CD8-positive, alpha-beta memory T cell (primary cell): ENCODE data around the gene CARD11. TPM values are rescaled to one million over a fixed set of nuclear protein-coding genes. Genes with fewer than 3 reads are reported as not detected.
A peak's percentile ranks its signal among the peaks of the same experiment; 100 is the strongest.

Source experiments
- CTCF ChIA-PET: fragments of 350-600 bp; sonication (Branson Sonifier 250); formaldehyde crosslinking; loops from one replicate; lab custom pipeline; 2021; ENCODE audit warnings: antibody characterized with exemption; lab: Charles Lee
- POLR2A ChIA-PET: fragments of 350-600 bp; sonication (Branson Sonifier 250); formaldehyde crosslinking; loops from one replicate; lab custom pipeline; 2021; ENCODE audit warnings: antibody characterized with exemption; lab: Charles Lee
- DNase-seq, 5 donors: peaks; one replicate each; pipeline versions ENCODE4 v3.0.0 to v3.0.0-alpha.2; 2020 to 2022; ENCODE audit warnings: mixed read lengths in 1 of 5
- H3K27ac ChIP-seq: one replicate; pipeline ENCODE4 v1.7.0; 2013; ENCODE audit warnings: low read depth, mild to moderate bottlenecking, low read length, moderate library complexity
- H3K27me3 ChIP-seq: 2 replicates; pipeline ENCODE4 v1.7.0; 2013; ENCODE audit warnings: low read length, mild to moderate bottlenecking; ENCODE audit not compliant: insufficient read depth, poor library complexity, severe bottlenecking
- H3K36me3 ChIP-seq: 2 replicates; pipeline ENCODE4 v1.7.0; 2013; ENCODE audit warnings: mild to moderate bottlenecking, low read length, moderate library complexity; ENCODE audit not compliant: insufficient read depth
- H3K4me1 ChIP-seq: 2 replicates; pipeline ENCODE4 v1.7.0; 2013; ENCODE audit warnings: mild to moderate bottlenecking, low read length, moderate library complexity; ENCODE audit not compliant: insufficient read depth
- H3K4me3 ChIP-seq: 2 replicates; pipeline ENCODE4 v1.7.0; 2013; ENCODE audit warnings: mild to moderate bottlenecking, low read length
- H3K9me3 ChIP-seq: 2 replicates; pipeline ENCODE4 v1.7.0; 2013; ENCODE audit warnings: mild to moderate bottlenecking, low read length
- H3K27ac Mint-ChIP-seq, 8 donors: one replicate each; pipeline ENCODE4 v1.8.0; 2020 to 2021; ENCODE audit warnings: mixed read lengths in 8 of 8, mild to moderate bottlenecking in 6 of 8, inconsistent platforms in 3 of 8, moderate library complexity in 3 of 8
- H3K27me3 Mint-ChIP-seq, 2 donors: one replicate each; pipeline ENCODE4 v1.8.0; 2020 to 2021; ENCODE audit warnings: mixed read lengths in 2 of 2, mild to moderate bottlenecking in 1 of 2, moderate library complexity in 1 of 2
- H3K36me3 Mint-ChIP-seq, 3 donors: one replicate each; pipeline ENCODE4 v1.8.0; 2020 to 2021; ENCODE audit warnings: mixed read lengths in 3 of 3, inconsistent platforms in 1 of 3, mild to moderate bottlenecking in 1 of 3
- H3K4me1 Mint-ChIP-seq, 3 donors: one replicate each; pipeline ENCODE4 v1.8.0; 2020 to 2021; ENCODE audit warnings: mixed read lengths in 3 of 3, inconsistent platforms in 1 of 3, mild to moderate bottlenecking in 1 of 3
- H3K4me3 Mint-ChIP-seq, 7 donors: one replicate each; pipeline ENCODE4 v1.8.0; 2020 to 2021; ENCODE audit warnings: mixed read lengths in 7 of 7, mild to moderate bottlenecking in 6 of 7, moderate library complexity in 4 of 7, inconsistent platforms in 2 of 7
- H3K9me3 Mint-ChIP-seq, 5 donors: one replicate each; pipeline ENCODE4 v1.8.0; 2020 to 2022; ENCODE audit warnings: mixed read lengths in 5 of 5, mild to moderate bottlenecking in 3 of 5, moderate library complexity in 2 of 5, inconsistent platforms in 1 of 5
- polyA plus RNA-seq: library from polyadenylated mRNA; unstranded; fragments of 300-500 nt; fragmentation: Illumina TruSeq; gene quantifications from one replicate; pipeline ENCODE4 v1.2.3, GENCODE V29; 2021
- total RNA-seq, 2 experiments: library from RNA; stranded (reverse); gene quantifications; one replicate each; pipeline ENCODE4 v1.2.3, GENCODE V29; 2021

CARD11 gene
- total and polyA plus RNA-seq, 3 experiments from 2014 or later: 40.9 to 72.1 (median 68.4) TPM

- no peaks in the 10 kb centered on the region for H3K9me3 Mint-ChIP-seq
- no peak for DNase-seq
- peaks cover 20 to 33% (median 23%) of the 10 kb centered on the region in 3 donors for H3K4me1 Mint-ChIP-seq
- peak overlapping the region in 2 of 7 donors; percentile 34 to 50 for H3K4me3 Mint-ChIP-seq
- ChIA-PET POLR2A (no interaction called here), CTCF (interaction anchor here (1.1 to 1.5 kb wide), 2 partner anchors 9 to 16 kb away, joined by 3 read pairs; no protein-coding TSS in a partner anchor)
- H3K27me3 Mint-ChIP-seq: no peaks in the 10 kb centered on the region
- Histone ChIP-seq H3K36me3 (peaks cover 12% of the 10 kb centered on the region), H3K27me3 (no peaks in the 10 kb centered on the region), H3K4me3 (no peak overlapping the region), H3K27ac (no peak overlapping the region), H3K4me1 (peaks cover 18% of the 10 kb centered on the region), H3K9me3 (no peaks in the 10 kb centered on the region)
- peaks cover 22 to 45% (median 23%) of the 10 kb centered on the region in 3 donors for H3K36me3 Mint-ChIP-seq
- H3K27ac Mint-ChIP-seq: peak overlapping the region; percentile 26 to 93 (median 89)
Measured at GRCh38 chr7:2903682-2904162, 139.9 kb downstream of the CARD11 start.

GRCh38 chr7:2897023-2897422 is 146.6 kb downstream of the CARD11 start:
- H3K27me3 ChIP-seq: no peaks in the 10 kb centered on the region
- H3K27me3 Mint-ChIP-seq: no peaks in the 10 kb centered on the region
- peaks cover 22% of the 10 kb centered on the region for H3K4me1 ChIP-seq
- CTCF ChIA-PET: no interaction called here
- H3K4me1 Mint-ChIP-seq: peaks cover 22 to 42% (median 29%) of the 10 kb centered on the region in 3 donors
- peak overlapping the region in 1 of 8 donors; percentile 29 for H3K27ac Mint-ChIP-seq
- H3K36me3 Mint-ChIP-seq: peaks cover 0 to 3% (median 0%) of the 10 kb centered on the region in 3 donors
- no peaks in the 10 kb centered on the region for H3K36me3 ChIP-seq
- DNase-seq: no peak
- no peaks in the 10 kb centered on the region for H3K9me3 ChIP-seq
- POLR2A ChIA-PET: no interaction called here
- no peaks in the 10 kb centered on the region for H3K9me3 Mint-ChIP-seq
- no peak overlapping the region for H3K27ac ChIP-seq
- peak overlapping the region in 1 of 7 donors; percentile 37 for H3K4me3 Mint-ChIP-seq
- no peak overlapping the region for H3K4me3 ChIP-seq

- H3K27me3 ChIP-seq: no peaks in the 10 kb centered on the region
- Mint-ChIP-seq H3K9me3 (no peaks in the 10 kb centered on the region), H3K4me1 (peaks cover 21 to 33% (median 22%) of the 10 kb centered on the region in 3 donors), H3K36me3 (peaks cover 0 to under 1% (median 0%) of the 10 kb centered on the region in 3 donors), H3K27ac (peak overlapping the region in 1 of 8 donors; percentile 27), H3K4me3 (peak overlapping the region in 5 of 7 donors; percentile 15 to 69 (median 57)), H3K27me3 (no peaks in the 10 kb centered on the region)
- H3K9me3 ChIP-seq: no peaks in the 10 kb centered on the region
- CTCF ChIA-PET: interaction anchor here (3.6 kb wide), 1 partner anchor 259 kb away, joined by 12 read pairs; no protein-coding TSS in a partner anchor
- H3K4me3 ChIP-seq: no peak overlapping the region
- H3K4me1 ChIP-seq: peaks cover 17% of the 10 kb centered on the region
- no peaks in the 10 kb centered on the region for H3K36me3 ChIP-seq
- H3K27ac ChIP-seq: no peak overlapping the region
- no peak for DNase-seq
- POLR2A ChIA-PET: no interaction called here
Measured at GRCh38 chr7:2896131-2896530, 147.5 kb downstream of the CARD11 start.

GRCh38 chr7:2894118-2894940 is 149.3 kb downstream of the CARD11 start:
- Histone ChIP-seq H3K27ac (peak overlapping the region; percentile 12), H3K27me3 (no peaks in the 10 kb centered on the region), H3K4me3 (peak overlapping the region; percentile 67), H3K4me1 (peaks cover 17% of the 10 kb centered on the region), H3K9me3 (no peaks in the 10 kb centered on the region), H3K36me3 (no peaks in the 10 kb centered on the region)
- peak; percentile 25 to 61 (median 38) for DNase-seq
- Mint-ChIP-seq H3K4me1 (peaks cover 22 to 29% (median 22%) of the 10 kb centered on the region in 3 donors), H3K36me3 (no peaks in the 10 kb centered on the region), H3K9me3 (no peaks in the 10 kb centered on the region), H3K27me3 (no peaks in the 10 kb centered on the region), H3K27ac (peak overlapping the region; percentile 35 to 94 (median 82)), H3K4me3 (peak overlapping the region; percentile 84 to 92 (median 89))
- POLR2A ChIA-PET: interaction anchor here (0.6 to 0.9 kb wide), 3 partner anchors 128 to 226 kb away, joined by 3 to 9 read pairs (median 6); no protein-coding TSS in a partner anchor
- CTCF ChIA-PET: interaction anchor here (0.5 to 3.6 kb wide), 7 partner anchors 9 to 260 kb away, joined by 3 to 12 read pairs (median 3); no protein-coding TSS in a partner anchor

DNA sequence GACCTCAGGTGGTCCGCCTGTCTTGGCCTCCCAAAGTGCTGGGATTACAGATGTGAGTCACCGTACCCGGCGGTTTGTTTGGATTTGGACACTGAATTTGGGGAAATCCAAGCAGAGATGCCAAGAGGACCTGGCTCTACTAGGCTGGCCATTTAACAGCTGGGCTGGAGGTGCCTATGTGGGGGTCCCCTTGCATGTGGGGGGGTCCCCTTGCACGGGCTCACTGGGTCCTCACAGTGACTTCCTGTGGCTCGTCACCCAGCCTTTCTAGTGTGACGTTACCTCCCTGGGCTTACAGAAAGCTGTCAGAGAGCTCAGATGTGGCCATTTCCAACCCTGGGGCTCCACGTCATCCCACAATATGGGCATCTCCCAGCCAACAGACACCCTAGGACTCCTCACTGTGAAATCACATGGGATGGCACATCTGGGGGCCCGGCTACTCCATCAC is 150.2 kb downstream of the CARD11 start:
- no peaks in the 10 kb centered on the region for H3K27me3 Mint-ChIP-seq
- POLR2A ChIA-PET: interaction anchor here (0.5 kb wide), 1 partner anchor 1882 kb away, joined by 3 read pairs; the partner anchor contains the start of gene AP5Z1
- Histone ChIP-seq H3K9me3 (no peaks in the 10 kb centered on the region), H3K27ac (no peak overlapping the region), H3K4me1 (peaks cover 17% of the 10 kb centered on the region), H3K27me3 (no peaks in the 10 kb centered on the region), H3K4me3 (no peak overlapping the region), H3K36me3 (no peaks in the 10 kb centered on the region)
- H3K9me3 Mint-ChIP-seq: no peaks in the 10 kb centered on the region
- CTCF ChIA-PET: interaction anchor here (0.6 to 3.6 kb wide), 4 partner anchors 8 to 261 kb away, joined by 3 to 12 read pairs (median 4); no protein-coding TSS in a partner anchor
- H3K27ac Mint-ChIP-seq: peak overlapping the region in 6 of 8 donors; percentile 35 to 93 (median 68)
- H3K4me1 Mint-ChIP-seq: peaks cover 22 to 29% (median 22%) of the 10 kb centered on the region in 3 donors
- DNase-seq: no peak
- no peaks in the 10 kb centered on the region for H3K36me3 Mint-ChIP-seq
- peak overlapping the region; percentile 68 to 92 (median 87) for H3K4me3 Mint-ChIP-seq

DNA sequence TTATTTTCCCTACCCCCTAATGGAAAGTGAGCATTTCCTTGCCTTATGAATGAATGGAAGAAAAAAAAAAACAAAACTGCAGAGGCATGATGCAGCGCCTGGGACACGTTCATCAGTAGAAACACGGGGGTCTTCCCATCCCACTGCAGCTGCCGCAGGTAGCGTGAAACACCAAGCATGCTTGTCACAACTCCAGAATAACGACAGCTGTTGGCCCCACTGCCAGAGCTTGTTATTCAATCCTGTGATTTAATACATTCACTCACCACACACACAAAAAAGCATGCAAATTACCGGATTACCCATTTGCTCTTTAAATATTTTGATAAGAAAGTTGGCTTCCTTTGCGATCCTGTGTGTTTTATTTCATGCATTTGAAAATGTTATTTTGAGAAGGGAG is 151.1 kb downstream of the CARD11 start:
- peaks cover 22 to 29% (median 22%) of the 10 kb centered on the region in 3 donors for H3K4me1 Mint-ChIP-seq
- no peak for DNase-seq
- H3K27ac Mint-ChIP-seq: peak overlapping the region in 2 of 8 donors; percentile 75 to 77
- ChIA-PET CTCF (interaction anchor here (0.6 to 3.6 kb wide), 2 partner anchors 47 to 262 kb away, joined by 4 to 12 read pairs; no protein-coding TSS in a partner anchor), POLR2A (no interaction called here)
- Histone ChIP-seq H3K36me3 (no peaks in the 10 kb centered on the region), H3K27me3 (no peaks in the 10 kb centered on the region), H3K4me3 (no peak overlapping the region), H3K4me1 (peaks cover 17% of the 10 kb centered on the region), H3K9me3 (no peaks in the 10 kb centered on the region), H3K27ac (no peak overlapping the region)
- H3K27me3 Mint-ChIP-seq: no peaks in the 10 kb centered on the region
- H3K36me3 Mint-ChIP-seq: no peaks in the 10 kb centered on the region
- H3K9me3 Mint-ChIP-seq: no peaks in the 10 kb centered on the region
- H3K4me3 Mint-ChIP-seq: peak overlapping the region in 6 of 7 donors; percentile 10 to 66 (median 40)

DNA sequence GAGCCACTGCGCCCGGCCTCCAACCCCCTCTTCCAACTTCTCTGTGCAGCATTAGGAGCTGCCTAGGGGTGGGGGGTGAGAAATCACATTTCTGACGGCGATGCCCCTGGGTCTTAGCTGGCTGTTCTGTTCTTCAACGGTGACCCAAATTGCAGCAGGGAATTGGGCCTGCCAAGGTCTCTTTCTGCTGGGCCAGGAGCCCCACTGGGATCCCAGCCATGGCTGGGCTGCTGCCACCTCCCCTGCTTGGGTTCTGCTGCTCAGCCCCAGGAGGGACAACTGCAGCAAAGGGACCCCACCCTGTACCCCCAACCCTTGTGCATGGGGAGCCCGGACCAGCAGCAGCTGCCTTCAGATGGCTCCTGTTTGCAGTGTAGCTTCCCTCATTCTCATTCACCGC is 155.9 kb downstream of the CARD11 start:
- ChIA-PET CTCF (interaction anchor here (0.9 to 3.0 kb wide), 8 partner anchors 11 to 267 kb away, joined by 3 to 22 read pairs (median 4); no protein-coding TSS in a partner anchor), POLR2A (interaction anchor here (0.6 kb wide), 1 partner anchor 31 kb away, joined by 5 read pairs; no protein-coding TSS in a partner anchor)
- no peaks in the 10 kb centered on the region for H3K9me3 ChIP-seq
- H3K27me3 ChIP-seq: no peaks in the 10 kb centered on the region
- Mint-ChIP-seq H3K36me3 (peaks cover 0 to 2% (median 0%) of the 10 kb centered on the region in 3 donors), H3K27me3 (no peaks in the 10 kb centered on the region), H3K4me3 (no peak overlapping the region), H3K4me1 (peaks cover 6 to 7% (median 6%) of the 10 kb centered on the region in 3 donors), H3K9me3 (no peaks in the 10 kb centered on the region), H3K27ac (no peak overlapping the region)
- no peak for DNase-seq
- H3K36me3 ChIP-seq: no peaks in the 10 kb centered on the region
- H3K4me1 ChIP-seq: peaks cover 4% of the 10 kb centered on the region
- H3K4me3 ChIP-seq: no peak overlapping the region
- H3K27ac ChIP-seq: no peak overlapping the region
